Fibroblast of lung (primary cell): ENCODE measurements around the gene PSMB5.

Experiments used
- CTCF ChIP-seq, 2 donors: IDR thresholded peaks in 1 of 2; conservative IDR thresholded peaks in 1 of 2; 1 replicate in 1 of 2; 2 replicates in 1 of 2; pipeline ENCODE4 v1.5.1; 2011 to 2012; ENCODE audit warnings: low read length in 2 of 2, control low read depth in 1 of 2, inconsistent platforms in 1 of 2, low read depth in 1 of 2, mild to moderate bottlenecking in 1 of 2
- EZH2 ChIP-seq: IDR thresholded peaks from 2 replicates; pipeline ENCODE4 v1.5.1; 2012; ENCODE audit warnings: low read length, control low read depth, mild to moderate bottlenecking; ENCODE audit errors: missing control alignments

DNA sequence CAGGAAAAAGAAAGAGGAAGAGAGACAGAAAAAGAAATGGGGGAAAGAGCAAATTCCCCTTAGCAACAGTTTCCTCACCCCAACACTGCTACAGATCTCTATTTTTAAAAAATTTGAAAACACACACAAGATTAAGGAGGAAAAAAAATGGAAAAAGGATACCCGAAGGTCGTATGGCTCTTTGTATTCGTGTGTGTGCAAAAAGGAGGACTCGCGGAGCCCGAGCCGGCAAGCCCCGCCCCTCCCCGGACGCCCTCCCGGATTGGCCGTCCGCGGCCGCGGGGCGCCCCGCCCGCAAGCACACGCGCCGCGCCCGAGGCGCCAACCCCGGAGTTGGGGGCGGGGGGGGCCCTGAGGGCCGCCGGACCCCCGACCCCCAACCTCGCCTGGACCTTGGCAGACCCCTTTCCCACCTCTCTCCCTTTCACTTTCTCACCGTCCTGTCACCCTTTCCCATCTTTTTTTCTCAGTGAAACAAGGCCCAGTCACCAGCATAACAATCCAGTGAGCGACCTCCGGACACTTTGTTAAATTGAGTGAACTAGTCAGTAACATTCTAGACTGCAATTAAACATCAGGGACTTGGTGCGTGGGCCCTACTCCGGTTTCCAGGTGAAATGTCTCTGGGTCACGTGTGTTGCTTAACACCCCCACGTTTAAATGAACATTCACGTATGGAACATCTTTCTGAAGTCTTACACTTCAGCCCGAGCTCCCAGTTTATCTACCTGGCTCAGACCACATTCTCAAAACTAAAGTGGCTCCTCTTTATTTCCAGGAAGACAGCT lies 24.6 kb downstream of the PSMB5 start, which contains the start of gene C14orf93:
- TF ChIP-seq CTCF (conservative IDR thresholded peaks at IDR 0.05 in 1 of 2, IDR thresholded peaks at IDR 0.05 in 1 of 2; ENCODE audit: low read depth in 1 of 2, low read length in 2 of 2), result no peak
- TF ChIP-seq EZH2, result no peak
